Measurements from ENCODE around the gene CNN3.

Gene CNN3

GRCh38 chr1:94863297-94863911, 63.5 kb downstream of the CNN3 start (continued):
- no peak for TF ChIP-seq ZNF280D (tag by site-specific recombination; IDR thresholded peaks at IDR 0.05)
- no peak for TF ChIP-seq ZNF335 (tag by site-specific recombination; conservative IDR thresholded peaks at IDR 0.05)
- no peak for TF ChIP-seq ZNF560 (tag by site-specific recombination; IDR thresholded peaks at IDR 0.05; ENCODE audit: borderline replicate concordance)
- no peak for TF ChIP-seq SCRT2 (tag by site-specific recombination; IDR thresholded peaks at IDR 0.05)
- no peak for TF ChIP-seq PATZ1 (tag by site-specific recombination; IDR thresholded peaks at IDR 0.05)
- TF ChIP-seq ZNF629 (tag by site-specific recombination; IDR thresholded peaks at IDR 0.05), result no peak
- TF ChIP-seq TCF7L2 (IDR thresholded peaks at IDR 0.05; ENCODE audit: borderline replicate concordance, low read depth, low read length), result no peak
- TF ChIP-seq ZSCAN18 (tag by site-specific recombination; IDR thresholded peaks at IDR 0.05), result no peak

- H3K36me3 ChIP-seq (ENCODE audit: control insufficient read depth in 2 of 2, insufficient read depth in 1 of 2, low read length in 2 of 2), result no peaks in the 10 kb centered on the region
- no peaks in the 10 kb centered on the region for H3K9me3 ChIP-seq (ENCODE audit: control insufficient read depth, insufficient read depth, low read depth, low read length)
- H3K27ac ChIP-seq (ENCODE audit: extremely low read depth, low read depth, low read length), result no peak overlapping the region
- no peak overlapping the region for H3K4me3 ChIP-seq (ENCODE audit: low read depth, low read length)
- TF ChIP-seq ZNF707 (tag by site-specific recombination; IDR thresholded peaks at IDR 0.05) (no peak), PRDM4 (tag by site-specific recombination; IDR thresholded peaks at IDR 0.05) (no peak), HOXA7 (CRISPR knock-in tag; IDR thresholded peaks at IDR 0.05; ENCODE audit: borderline replicate concordance) (no peak), ZBTB1 (tag by site-specific recombination; IDR thresholded peaks at IDR 0.05) (no peak), GLIS2 (tag by site-specific recombination; IDR thresholded peaks at IDR 0.05) (no peak), SP3 (tag by site-specific recombination; IDR thresholded peaks at IDR 0.05) (no peak), ZNF211 (tag by site-specific recombination; IDR thresholded peaks at IDR 0.05; ENCODE audit: low read depth) (no peak), ZNF23 (tag by site-specific recombination; IDR thresholded peaks at IDR 0.05; ENCODE audit: borderline replicate concordance) (no peak), ZNF514 (tag by site-specific recombination; IDR thresholded peaks at IDR 0.05) (no peak), ZNF561 (tag by site-specific recombination; IDR thresholded peaks at IDR 0.05; ENCODE audit: borderline replicate concordance) (no peak), ZNF692 (tag by site-specific recombination; IDR thresholded peaks at IDR 0.05) (no peak), HOXC10 (CRISPR knock-in tag; IDR thresholded peaks at IDR 0.05) (no peak), SP2 (tag by site-specific recombination; IDR thresholded peaks at IDR 0.05) (no peak), ZNF140 (tag by site-specific recombination; IDR thresholded peaks at IDR 0.05) (no peak), GLI4 (tag by site-specific recombination; IDR thresholded peaks at IDR 0.05) (no peak), KLF16 (tag by site-specific recombination; IDR thresholded peaks at IDR 0.05) (no peak)
- H3K4me1 ChIP-seq (ENCODE audit: control insufficient read depth, insufficient read depth, low read length), result peaks cover 12% of the 10 kb centered on the region
- POLR2A ChIA-PET, result no interaction called here
- CTCF ChIA-PET, result interaction anchor here (1.0 to 4.2 kb wide), 4 partner anchors 8 to 181 kb away, joined by 3 to 38 read pairs (median 14); no protein-coding TSS in a partner anchor
These were observed 64.2 kb downstream of the CNN3 start for GRCh38 chr1:94862718-94863117.

Data from HEK293 (cell line).